Thoracic aorta (tissue), 2 donors: ENCODE measurements around the gene HMMR. TPM values are rescaled to one million over a fixed set of nuclear protein-coding genes. Genes with fewer than 3 reads are reported as not detected.

ENCODE experiments used
- ATAC-seq: fragments of 150-250 bp; one replicate; pipeline ENCODE4 v1.8.0; 2017; ENCODE audit warnings: low read depth; ENCODE audit not compliant: insufficient number of reproducible peaks, low FRiP score
- DNase-seq: peaks from one replicate; pipeline ENCODE4 v3.0.0-alpha.2; 2020; ENCODE audit warnings: low spot score
- H3K27ac ChIP-seq, 2 donors: fragments of 200-600 bp; sonication (generic); 1 replicate in 1 of 2; 2 replicates in 1 of 2; pipeline ENCODE4 v1.5.1; 2016; ENCODE audit warnings: mild to moderate bottlenecking in 2 of 2, moderate library complexity in 2 of 2
- H3K27me3 ChIP-seq: fragments of 200-600 bp; sonication (generic); replicated peaks from 2 replicates; pipeline ENCODE4 v1.6.0; 2016; ENCODE audit warnings: mild to moderate bottlenecking; ENCODE audit not compliant: insufficient read depth
- H3K36me3 ChIP-seq: fragments of 200-600 bp; sonication (generic); one replicate; pipeline ENCODE4 v1.5.1; 2016
- H3K4me1 ChIP-seq, 2 donors: fragments of 200-600 bp; sonication (generic); 1 replicate in 1 of 2; 2 replicates in 1 of 2; pipeline versions ENCODE4 v1.5.1 to v1.6.0; 2016; ENCODE audit warnings: low read depth in 2 of 2, mild to moderate bottlenecking in 1 of 2; ENCODE audit not compliant: control insufficient read depth in 1 of 2
- H3K4me3 ChIP-seq: fragments of 200-600 bp; sonication (generic); 2 replicates; pipeline ENCODE4 v1.5.1; 2016; ENCODE audit warnings: mild to moderate bottlenecking
- H3K9me3 ChIP-seq: fragments of 200-600 bp; sonication (generic); 2 replicates; pipeline ENCODE4 v1.5.1; 2016
- CTCF ChIP-seq: fragments of 200-600 bp; sonication (generic); IDR thresholded peaks from one replicate; pipeline ENCODE4 v1.5.1; 2019; ENCODE audit warnings: antibody characterized with exemption
- total RNA-seq, 2 donors: library from RNA; depleted of rRNA; stranded (reverse); fragments of >200 nt; gene quantifications; one replicate each; pipeline versions ENCODE4 v1.1.0 to v1.2.3, GENCODE V29; 2016

Gene HMMR
- total RNA-seq, 2 donors from 2014 or later = 1.1 TPM; not detected in 1

- no peak for TF ChIP-seq CTCF
- Histone ChIP-seq H3K4me3 (peak overlapping the region; percentile 69), H3K9me3 (no peaks in the 10 kb centered on the region), H3K27me3 (no peaks in the 10 kb centered on the region), H3K36me3 (no peaks in the 10 kb centered on the region), H3K27ac (peak overlapping the region; percentile 81 to 88), H3K4me1 (peaks cover 15 to 43% of the 10 kb centered on the region in 2 donors)
- ATAC-seq = no peak
- no peak for DNase-seq
Measured at GRCh38 chr5:163458778-163459385, 1.6 kb upstream of the HMMR start.

- H3K4me3 ChIP-seq = peak overlapping the region; percentile 69
- DNase-seq (no peak), ATAC-seq (peak; percentile 2)
- H3K36me3 ChIP-seq = no peaks in the 10 kb centered on the region
- no peak for TF ChIP-seq CTCF
- H3K4me1 ChIP-seq = peaks cover 15 to 43% of the 10 kb centered on the region in 2 donors
- H3K27ac ChIP-seq = peak overlapping the region; percentile 81 to 88
- H3K9me3 ChIP-seq = no peaks in the 10 kb centered on the region
- no peaks in the 10 kb centered on the region for H3K27me3 ChIP-seq
Measured at GRCh38 chr5:163459462-163459818, 992 bp upstream of the HMMR start.

- H3K27ac ChIP-seq = peak within 1 kb of the TSS; percentile 81 to 88
Measured at GRCh38 chr5:163459819-163460561, 442 bp upstream of the HMMR start, which contains the start of gene NUDCD2. TSS of gene NUDCD2 (minus strand) at chr5:163460102. CDS start at chr5:163460050, 52 bp downstream.

GRCh38 chr5:163463063-163463435 lies 2.6 kb downstream of the HMMR start:
- Histone ChIP-seq H3K27me3 (no peaks in the 10 kb centered on the region), H3K4me3 (no peak overlapping the region), H3K36me3 (no peaks in the 10 kb centered on the region), H3K9me3 (no peaks in the 10 kb centered on the region), H3K27ac (no peak overlapping the region), H3K4me1 (peaks cover 14 to 38% of the 10 kb centered on the region in 2 donors)
- no peak for TF ChIP-seq CTCF
- no peak for DNase-seq
- no peak for ATAC-seq

More at GRCh38 chr5:163459819-163460561, 442 bp upstream of the HMMR start, which contains the start of gene NUDCD2:
- ATAC-seq (peak; percentile 99), DNase-seq (peak; percentile 85)
- Histone ChIP-seq H3K4me3 (peak within 1 kb of the TSS; percentile 69), H3K36me3 (no peaks in the 10 kb centered on the region), H3K27me3 (no peaks in the 10 kb centered on the region), H3K4me1 (peaks cover 15 to 43% of the 10 kb centered on the region in 2 donors), H3K9me3 (no peaks in the 10 kb centered on the region)
- peak; percentile 18 for TF ChIP-seq CTCF

GRCh38 chr5:163467682-163468081 lies 7.2 kb downstream of the HMMR start:
- DNase-seq (no peak), ATAC-seq (no peak)
- H3K36me3 ChIP-seq = no peaks in the 10 kb centered on the region

More at GRCh38 chr5:163467682-163468081, 7.2 kb downstream of the HMMR start:
- H3K9me3 ChIP-seq = no peaks in the 10 kb centered on the region
- no peaks in the 10 kb centered on the region for H3K27me3 ChIP-seq
- no peak overlapping the region for H3K27ac ChIP-seq
- no peak for TF ChIP-seq CTCF
- H3K4me3 ChIP-seq = no peak overlapping the region
- H3K4me1 ChIP-seq = peaks cover 0 to 3% of the 10 kb centered on the region in 2 donors
